ENCODE results near the gene SLC46A2. TPM values are rescaled to one million over a fixed set of nuclear protein-coding genes. Genes with fewer than 3 reads are reported as not detected.

Gene SLC46A2
- total and polyA plus RNA-seq, 2 of the 13 experiments (the other 11 are each of a cell fraction or from before 2014, with no cell fraction given): not detected

GRCh38 chr9:112841261-112841660 is 49.4 kb downstream of the SLC46A2 start (continued):
- TF ChIP-seq ZMYM2 (CRISPR knock-in tag; IDR thresholded peaks at IDR 0.05) (no peak), ZNF446 (CRISPR knock-in tag; IDR thresholded peaks at IDR 0.05) (no peak), BCL6 (CRISPR knock-in tag; IDR thresholded peaks at IDR 0.05) (peak; percentile 84), RAD51 (IDR thresholded peaks at IDR 0.05; ENCODE audit: borderline replicate concordance) (no peak), ZBTB42 (CRISPR knock-in tag; IDR thresholded peaks at IDR 0.05) (no peak), CREB1 (IDR thresholded peaks at IDR 0.05) (no peak), CREB1 (CRISPR knock-in tag; IDR thresholded peaks at IDR 0.05) (peak; percentile 32; the same call in 1 of the 2 replicates), CBX1 (IDR thresholded peaks at IDR 0.05; ENCODE audit: low read depth) (no peak), HMG20A (CRISPR knock-in tag; IDR thresholded peaks at IDR 0.05; ENCODE audit: borderline replicate concordance) (peak; percentile 83; the same call in 1 of the 2 replicates), PCBP2 (optimal IDR thresholded peaks at IDR 0.05; ENCODE audit: low read depth, low read length, poor library complexity, severe bottlenecking) (no peak), IRX3 (CRISPR knock-in tag; IDR thresholded peaks at IDR 0.05; ENCODE audit: borderline replicate concordance, low read depth) (no peak), LRRFIP1 (CRISPR knock-in tag; conservative IDR thresholded peaks at IDR 0.05) (no peak), FOXJ3 (CRISPR knock-in tag; IDR thresholded peaks at IDR 0.05; ENCODE audit: borderline replicate concordance) (no peak), AHR (CRISPR knock-in tag; IDR thresholded peaks at IDR 0.05) (no peak), SKIL (CRISPR knock-in tag; IDR thresholded peaks at IDR 0.05; ENCODE audit: borderline replicate concordance) (no peak), ZNF839 (CRISPR knock-in tag; IDR thresholded peaks at IDR 0.05; ENCODE audit: borderline replicate concordance) (no peak), TBL1XR1 (IDR thresholded peaks at IDR 0.05; ENCODE audit: borderline replicate concordance, low read length, partially characterized antibody) (peak; percentile 20), ZNF605 (CRISPR knock-in tag; IDR thresholded peaks at IDR 0.05) (no peak), TRIM22 (IDR thresholded peaks at IDR 0.05) (no peak), ZC3H4 (CRISPR knock-in tag; IDR thresholded peaks at IDR 0.05; ENCODE audit: borderline replicate concordance) (no peak), NR2F6 (IDR thresholded peaks at IDR 0.05) (no peak), NR2F6 (CRISPR knock-in tag; IDR thresholded peaks at IDR 0.05) (0 out of 2 replicates have a peak, but pooled peaks have one; percentile 30), SMAD1 (CRISPR knock-in tag; IDR thresholded peaks at IDR 0.05; ENCODE audit: borderline replicate concordance, low read depth) (no peak), ZNF382 (CRISPR knock-in tag; IDR thresholded peaks at IDR 0.05; ENCODE audit: borderline replicate concordance) (no peak), SSRP1 (CRISPR knock-in tag; IDR thresholded peaks at IDR 0.05) (no peak), GATAD2A (CRISPR knock-in tag; IDR thresholded peaks at IDR 0.05) (peak; percentile 57), FOSL2 (CRISPR knock-in tag; IDR thresholded peaks at IDR 0.05) (no peak), GATAD1 (CRISPR knock-in tag; IDR thresholded peaks at IDR 0.05) (0 out of 2 replicates have a peak, but pooled peaks have one; percentile 6), ZNF558 (CRISPR knock-in tag; IDR thresholded peaks at IDR 0.05; ENCODE audit: borderline replicate concordance) (no peak), ZNF562 (CRISPR knock-in tag; IDR thresholded peaks at IDR 0.05; ENCODE audit: borderline replicate concordance) (no peak)
